ENCODE data around the gene TTC16. TPM values are rescaled to one million over a fixed set of nuclear protein-coding genes. Genes with fewer than 3 reads are reported as not detected.
A peak's percentile ranks its signal among the peaks of the same experiment; 100 is the strongest.

Gene TTC16
- total RNA-seq, 1 experiment from 2014 or later = not detected

DNA sequence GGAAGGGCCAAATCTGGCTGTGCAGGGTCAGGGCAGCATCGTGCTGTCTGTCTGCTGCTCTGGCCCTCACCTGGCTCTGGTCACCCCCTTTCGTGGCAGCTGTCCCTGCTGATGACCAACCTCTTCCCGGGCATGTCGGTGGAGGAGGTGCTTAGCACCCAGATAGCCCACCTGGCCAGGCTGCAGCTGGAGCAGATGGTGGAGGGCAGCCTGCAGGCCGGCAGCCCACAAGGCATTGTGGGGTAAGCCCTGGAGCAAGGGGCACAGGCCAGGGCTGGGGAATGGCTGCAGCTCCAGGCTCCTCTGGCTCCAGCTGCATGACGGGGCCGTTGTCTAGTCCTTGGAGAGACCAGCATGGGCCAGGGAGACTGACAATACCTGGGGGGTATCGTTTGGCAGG lies 11.0 kb downstream of the TTC16 start:
- H3K4me3 Mint-ChIP-seq = no peak overlapping the region
- no peaks in the 10 kb centered on the region for H3K36me3 Mint-ChIP-seq
- no peak overlapping the region for H3K27ac Mint-ChIP-seq
- TF ChIP-seq, protein P1, sequence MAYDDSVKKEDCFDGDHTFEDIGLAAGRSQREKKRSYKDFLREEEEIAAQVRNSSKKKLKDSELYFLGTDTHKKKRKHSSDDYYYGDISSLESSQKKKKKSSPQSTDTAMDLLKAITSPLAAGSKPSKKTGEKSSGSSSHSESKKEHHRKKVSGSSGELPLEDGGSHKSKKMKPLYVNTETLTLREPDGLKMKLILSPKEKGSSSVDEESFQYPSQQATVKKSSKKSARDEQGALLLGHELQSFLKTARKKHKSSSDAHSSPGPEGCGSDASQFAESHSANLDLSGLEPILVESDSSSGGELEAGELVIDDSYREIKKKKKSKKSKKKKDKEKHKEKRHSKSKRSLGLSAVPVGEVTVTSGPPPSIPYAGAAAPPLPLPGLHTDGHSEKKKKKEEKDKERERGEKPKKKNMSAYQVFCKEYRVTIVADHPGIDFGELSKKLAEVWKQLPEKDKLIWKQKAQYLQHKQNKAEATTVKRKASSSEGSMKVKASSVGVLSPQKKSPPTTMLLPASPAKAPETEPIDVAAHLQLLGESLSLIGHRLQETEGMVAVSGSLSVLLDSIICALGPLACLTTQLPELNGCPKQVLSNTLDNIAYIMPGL (CRISPR knock-in tag; IDR thresholded peaks at IDR 0.05) = no peak
- TF ChIP-seq SOX15 (CRISPR knock-in tag; IDR thresholded peaks at IDR 0.05) = no peak
- TF ChIP-seq, protein P2, sequence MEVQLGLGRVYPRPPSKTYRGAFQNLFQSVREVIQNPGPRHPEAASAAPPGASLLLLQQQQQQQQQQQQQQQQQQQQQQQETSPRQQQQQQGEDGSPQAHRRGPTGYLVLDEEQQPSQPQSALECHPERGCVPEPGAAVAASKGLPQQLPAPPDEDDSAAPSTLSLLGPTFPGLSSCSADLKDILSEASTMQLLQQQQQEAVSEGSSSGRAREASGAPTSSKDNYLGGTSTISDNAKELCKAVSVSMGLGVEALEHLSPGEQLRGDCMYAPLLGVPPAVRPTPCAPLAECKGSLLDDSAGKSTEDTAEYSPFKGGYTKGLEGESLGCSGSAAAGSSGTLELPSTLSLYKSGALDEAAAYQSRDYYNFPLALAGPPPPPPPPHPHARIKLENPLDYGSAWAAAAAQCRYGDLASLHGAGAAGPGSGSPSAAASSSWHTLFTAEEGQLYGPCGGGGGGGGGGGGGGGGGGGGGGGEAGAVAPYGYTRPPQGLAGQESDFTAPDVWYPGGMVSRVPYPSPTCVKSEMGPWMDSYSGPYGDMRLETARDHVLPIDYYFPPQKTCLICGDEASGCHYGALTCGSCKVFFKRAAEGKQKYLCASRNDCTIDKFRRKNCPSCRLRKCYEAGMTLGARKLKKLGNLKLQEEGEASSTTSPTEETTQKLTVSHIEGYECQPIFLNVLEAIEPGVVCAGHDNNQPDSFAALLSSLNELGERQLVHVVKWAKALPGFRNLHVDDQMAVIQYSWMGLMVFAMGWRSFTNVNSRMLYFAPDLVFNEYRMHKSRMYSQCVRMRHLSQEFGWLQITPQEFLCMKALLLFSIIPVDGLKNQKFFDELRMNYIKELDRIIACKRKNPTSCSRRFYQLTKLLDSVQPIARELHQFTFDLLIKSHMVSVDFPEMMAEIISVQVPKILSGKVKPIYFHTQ (CRISPR knock-in tag; IDR thresholded peaks at IDR 0.05) = no peak
- TF ChIP-seq, protein P3, sequence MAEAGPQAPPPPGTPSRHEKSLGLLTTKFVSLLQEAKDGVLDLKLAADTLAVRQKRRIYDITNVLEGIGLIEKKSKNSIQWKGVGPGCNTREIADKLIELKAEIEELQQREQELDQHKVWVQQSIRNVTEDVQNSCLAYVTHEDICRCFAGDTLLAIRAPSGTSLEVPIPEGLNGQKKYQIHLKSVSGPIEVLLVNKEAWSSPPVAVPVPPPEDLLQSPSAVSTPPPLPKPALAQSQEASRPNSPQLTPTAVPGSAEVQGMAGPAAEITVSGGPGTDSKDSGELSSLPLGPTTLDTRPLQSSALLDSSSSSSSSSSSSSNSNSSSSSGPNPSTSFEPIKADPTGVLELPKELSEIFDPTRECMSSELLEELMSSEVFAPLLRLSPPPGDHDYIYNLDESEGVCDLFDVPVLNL (CRISPR knock-in tag; IDR thresholded peaks at IDR 0.05; ENCODE audit: borderline replicate concordance, low read depth) = no peak
- no peak for TF ChIP-seq ESRRA (CRISPR knock-in tag; IDR thresholded peaks at IDR 0.05; ENCODE audit: borderline replicate concordance)
- no peak for TF ChIP-seq JUN (CRISPR knock-in tag; IDR thresholded peaks at IDR 0.05)
- TF ChIP-seq NR3C1 (CRISPR knock-in tag; conservative IDR thresholded peaks at IDR 0.05; ENCODE audit: low read depth) = no peak
- TF ChIP-seq, protein P4, sequence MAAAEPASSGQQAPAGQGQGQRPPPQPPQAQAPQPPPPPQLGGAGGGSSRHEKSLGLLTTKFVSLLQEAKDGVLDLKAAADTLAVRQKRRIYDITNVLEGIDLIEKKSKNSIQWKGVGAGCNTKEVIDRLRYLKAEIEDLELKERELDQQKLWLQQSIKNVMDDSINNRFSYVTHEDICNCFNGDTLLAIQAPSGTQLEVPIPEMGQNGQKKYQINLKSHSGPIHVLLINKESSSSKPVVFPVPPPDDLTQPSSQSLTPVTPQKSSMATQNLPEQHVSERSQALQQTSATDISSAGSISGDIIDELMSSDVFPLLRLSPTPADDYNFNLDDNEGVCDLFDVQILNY (CRISPR knock-in tag; IDR thresholded peaks at IDR 0.05) = no peak
- H3K27me3 Mint-ChIP-seq (ENCODE audit: low read depth) = no peaks in the 10 kb centered on the region
- peaks cover 7% of the 10 kb centered on the region for H3K4me1 Mint-ChIP-seq
- CTCF ChIA-PET = interaction anchor here (0.6 to 1.0 kb wide), 3 partner anchors 72 to 223 kb away, joined by 3 to 4 read pairs (median 3); no protein-coding TSS in a partner anchor
- no peak for ATAC-seq
- DNase-seq (ENCODE audit: low spot score) = no peak
- no peaks in the 10 kb centered on the region for H3K9me3 Mint-ChIP-seq
- POLR2A ChIA-PET = no interaction called here

DNA sequence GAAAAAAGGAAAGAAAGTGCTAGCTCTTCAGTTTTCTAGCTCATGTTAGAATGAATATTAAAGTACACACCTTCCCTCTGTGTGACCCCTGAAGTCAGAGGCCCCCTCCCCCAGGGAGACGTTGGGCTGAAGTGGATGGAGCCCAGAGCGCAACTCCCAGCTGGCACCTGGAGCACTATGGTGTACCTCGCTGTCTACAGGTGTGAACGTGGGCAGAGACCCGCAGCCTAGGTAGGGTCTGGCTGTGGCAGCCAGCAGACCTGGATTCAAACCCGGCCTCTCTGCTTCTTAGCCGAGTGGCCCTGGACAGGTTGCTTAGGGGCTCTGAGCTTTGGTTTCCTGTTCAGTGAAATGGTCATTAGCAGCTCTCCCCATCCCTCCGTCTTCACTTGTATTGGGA lies 12.9 kb downstream of the TTC16 start:
- DNase-seq (ENCODE audit: low spot score) = no peak
- Mint-ChIP-seq H3K36me3 (no peaks in the 10 kb centered on the region), H3K4me3 (no peak overlapping the region), H3K4me1 (peaks cover 9% of the 10 kb centered on the region), H3K9me3 (no peaks in the 10 kb centered on the region), H3K27me3 (ENCODE audit: low read depth) (no peaks in the 10 kb centered on the region), H3K27ac (no peak overlapping the region)
- ATAC-seq = no peak
- POLR2A ChIA-PET = no interaction called here
- TF ChIP-seq ESRRA (CRISPR knock-in tag; IDR thresholded peaks at IDR 0.05; ENCODE audit: borderline replicate concordance) (no peak), SP1 (CRISPR knock-in tag; conservative IDR thresholded peaks at IDR 0.05) (no peak), ZNF121 (CRISPR knock-in tag; IDR thresholded peaks at IDR 0.05) (no peak), ZNF396 (CRISPR knock-in tag; IDR thresholded peaks at IDR 0.05; ENCODE audit: borderline replicate concordance) (no peak), EMX1 (CRISPR knock-in tag; IDR thresholded peaks at IDR 0.05) (no peak), ZNF263 (CRISPR knock-in tag; IDR thresholded peaks at IDR 0.05; ENCODE audit: low read depth) (no peak), SMAD3 (CRISPR knock-in tag; IDR thresholded peaks at IDR 0.05; ENCODE audit: borderline replicate concordance) (no peak)
- CTCF ChIA-PET = interaction anchor here (0.6 to 1.7 kb wide), 6 partner anchors 17 to 389 kb away, joined by 3 to 8 read pairs (median 3); no protein-coding TSS in a partner anchor

DNA sequence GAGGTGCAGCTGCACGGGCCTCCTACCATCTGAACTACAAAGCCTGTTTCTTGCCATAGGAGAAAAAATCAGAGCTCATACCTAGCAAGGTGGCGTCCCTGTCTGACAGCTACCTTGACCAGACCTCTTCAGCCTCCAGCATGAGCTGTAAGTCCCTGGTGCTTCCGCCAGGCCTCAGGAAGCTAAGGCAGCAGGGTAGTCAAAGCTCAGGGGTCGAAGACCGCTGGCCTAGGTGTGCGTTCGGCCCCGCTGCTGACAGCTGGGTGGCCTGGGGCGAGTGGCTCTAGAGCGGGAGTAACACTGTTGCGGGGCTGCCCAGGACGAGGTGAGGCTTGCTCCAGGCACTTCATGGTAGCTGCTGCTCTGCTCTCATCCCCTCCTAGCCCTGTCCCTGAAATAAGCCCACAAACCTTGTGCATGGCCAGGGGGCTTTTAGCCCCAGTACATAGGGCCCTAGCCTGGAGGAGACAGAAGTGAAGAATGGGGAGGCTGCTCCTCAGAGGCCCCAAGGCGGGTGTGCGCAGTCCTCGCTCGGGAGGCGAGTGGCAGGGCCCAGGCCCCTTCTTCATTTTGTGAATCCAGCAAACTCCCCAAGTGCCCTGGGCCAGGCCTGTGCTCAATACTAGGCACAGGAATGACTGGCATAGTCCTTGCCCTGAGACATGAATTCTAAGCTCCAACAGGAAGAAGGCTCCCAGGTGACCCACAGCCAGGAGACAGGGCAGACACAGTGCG lies 13.8 kb downstream of the TTC16 start:
- Mint-ChIP-seq H3K27ac (0 out of 2 replicates have a peak overlapping the region, but pooled peaks have one; percentile 63), H3K9me3 (no peaks in the 10 kb centered on the region), H3K4me3 (no peak overlapping the region), H3K4me1 (peaks cover 8% of the 10 kb centered on the region), H3K27me3 (ENCODE audit: low read depth) (no peaks in the 10 kb centered on the region), H3K36me3 (no peaks in the 10 kb centered on the region)
- ATAC-seq (no peak), DNase-seq (ENCODE audit: low spot score) (no peak)
- ChIA-PET CTCF (interaction anchor here (0.6 to 1.7 kb wide), 4 partner anchors 18 to 226 kb away, joined by 3 to 8 read pairs (median 4); no protein-coding TSS in a partner anchor), POLR2A (interaction anchor here (0.7 kb wide), 1 partner anchor 65 kb away, joined by 3 read pairs; no protein-coding TSS in a partner anchor)
- TF ChIP-seq, protein P5, sequence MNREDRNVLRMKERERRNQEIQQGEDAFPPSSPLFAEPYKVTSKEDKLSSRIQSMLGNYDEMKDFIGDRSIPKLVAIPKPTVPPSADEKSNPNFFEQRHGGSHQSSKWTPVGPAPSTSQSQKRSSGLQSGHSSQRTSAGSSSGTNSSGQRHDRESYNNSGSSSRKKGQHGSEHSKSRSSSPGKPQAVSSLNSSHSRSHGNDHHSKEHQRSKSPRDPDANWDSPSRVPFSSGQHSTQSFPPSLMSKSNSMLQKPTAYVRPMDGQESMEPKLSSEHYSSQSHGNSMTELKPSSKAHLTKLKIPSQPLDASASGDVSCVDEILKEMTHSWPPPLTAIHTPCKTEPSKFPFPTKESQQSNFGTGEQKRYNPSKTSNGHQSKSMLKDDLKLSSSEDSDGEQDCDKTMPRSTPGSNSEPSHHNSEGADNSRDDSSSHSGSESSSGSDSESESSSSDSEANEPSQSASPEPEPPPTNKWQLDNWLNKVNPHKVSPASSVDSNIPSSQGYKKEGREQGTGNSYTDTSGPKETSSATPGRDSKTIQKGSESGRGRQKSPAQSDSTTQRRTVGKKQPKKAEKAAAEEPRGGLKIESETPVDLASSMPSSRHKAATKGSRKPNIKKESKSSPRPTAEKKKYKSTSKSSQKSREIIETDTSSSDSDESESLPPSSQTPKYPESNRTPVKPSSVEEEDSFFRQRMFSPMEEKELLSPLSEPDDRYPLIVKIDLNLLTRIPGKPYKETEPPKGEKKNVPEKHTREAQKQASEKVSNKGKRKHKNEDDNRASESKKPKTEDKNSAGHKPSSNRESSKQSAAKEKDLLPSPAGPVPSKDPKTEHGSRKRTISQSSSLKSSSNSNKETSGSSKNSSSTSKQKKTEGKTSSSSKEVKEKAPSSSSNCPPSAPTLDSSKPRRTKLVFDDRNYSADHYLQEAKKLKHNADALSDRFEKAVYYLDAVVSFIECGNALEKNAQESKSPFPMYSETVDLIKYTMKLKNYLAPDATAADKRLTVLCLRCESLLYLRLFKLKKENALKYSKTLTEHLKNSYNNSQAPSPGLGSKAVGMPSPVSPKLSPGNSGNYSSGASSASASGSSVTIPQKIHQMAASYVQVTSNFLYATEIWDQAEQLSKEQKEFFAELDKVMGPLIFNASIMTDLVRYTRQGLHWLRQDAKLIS (CRISPR knock-in tag; IDR thresholded peaks at IDR 0.05; ENCODE audit: borderline replicate concordance) = no peak
- TF ChIP-seq HMGA2 (CRISPR knock-in tag; IDR thresholded peaks at IDR 0.05) (no peak), EMX1 (CRISPR knock-in tag; IDR thresholded peaks at IDR 0.05) (no peak), ZNF219 (CRISPR knock-in tag; IDR thresholded peaks at IDR 0.05; ENCODE audit: borderline replicate concordance) (no peak), RELA (CRISPR knock-in tag; IDR thresholded peaks at IDR 0.05; ENCODE audit: borderline replicate concordance) (no peak), IRF2 (CRISPR knock-in tag; IDR thresholded peaks at IDR 0.05; ENCODE audit: borderline replicate concordance, low read depth) (no peak), KAT7 (CRISPR knock-in tag; IDR thresholded peaks at IDR 0.05; ENCODE audit: borderline replicate concordance) (no peak), NR3C1 (CRISPR knock-in tag; conservative IDR thresholded peaks at IDR 0.05; ENCODE audit: low read depth) (no peak)
